ENCODE results near the gene PTPN22.
A peak's percentile ranks its signal among the peaks of the same experiment; 100 is the strongest.

Gene PTPN22

DNA sequence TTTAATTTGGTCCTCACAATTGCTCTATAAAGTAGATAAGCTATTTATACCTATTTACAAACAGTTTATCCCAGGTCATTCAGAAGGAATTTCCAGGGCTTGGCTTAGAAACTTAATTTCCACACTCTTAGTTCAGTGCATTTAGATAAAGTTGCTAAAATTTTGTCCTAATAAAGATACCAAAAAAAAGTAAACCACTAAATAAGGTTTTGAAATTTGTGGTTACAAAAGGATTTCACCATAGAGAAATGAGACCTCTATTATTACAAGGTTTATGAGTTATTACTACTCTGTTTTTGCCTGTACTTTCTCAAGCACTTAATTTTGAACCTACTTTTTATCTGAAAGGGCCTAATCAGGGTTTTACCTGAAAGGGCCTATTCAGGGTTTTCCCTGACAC is 22.4 kb downstream of the PTPN22 start:
- no peak for DNase-seq

DNA sequence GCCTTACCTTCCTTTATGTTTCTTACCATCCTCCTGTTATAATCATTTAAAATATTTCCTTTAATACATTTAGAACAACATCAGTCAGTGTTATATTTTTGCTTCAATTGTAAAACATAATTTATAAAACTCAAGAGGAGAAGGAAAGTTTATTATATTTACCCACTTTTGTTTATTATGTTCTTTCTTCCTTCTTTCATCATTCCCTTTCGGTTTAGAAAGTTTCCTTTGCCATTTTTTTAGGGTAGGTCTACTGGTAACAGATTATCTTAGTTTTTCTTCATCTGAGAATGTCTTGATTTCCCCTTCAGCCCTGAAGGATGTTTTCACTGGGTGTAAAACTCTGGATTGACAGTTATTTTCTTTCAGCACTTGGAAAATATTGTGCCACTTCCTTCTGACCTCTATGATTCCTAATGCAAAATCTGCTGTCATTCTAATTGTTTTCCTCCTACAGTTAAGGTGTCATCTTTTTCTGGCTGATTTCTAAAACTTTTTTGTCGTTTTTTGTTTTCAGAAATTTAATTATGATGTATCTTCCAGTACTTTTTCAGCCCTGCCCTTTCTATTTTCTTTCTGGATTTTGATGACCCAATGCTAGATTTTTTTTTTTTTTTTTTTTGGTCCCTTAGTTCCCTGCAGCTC is 25.0 kb downstream of the PTPN22 start:
- DNase-seq, result no peak

GRCh38 chr1:113836534-113836933 is 35.0 kb downstream of the PTPN22 start:
- DNase-seq, result no peak

DNA sequence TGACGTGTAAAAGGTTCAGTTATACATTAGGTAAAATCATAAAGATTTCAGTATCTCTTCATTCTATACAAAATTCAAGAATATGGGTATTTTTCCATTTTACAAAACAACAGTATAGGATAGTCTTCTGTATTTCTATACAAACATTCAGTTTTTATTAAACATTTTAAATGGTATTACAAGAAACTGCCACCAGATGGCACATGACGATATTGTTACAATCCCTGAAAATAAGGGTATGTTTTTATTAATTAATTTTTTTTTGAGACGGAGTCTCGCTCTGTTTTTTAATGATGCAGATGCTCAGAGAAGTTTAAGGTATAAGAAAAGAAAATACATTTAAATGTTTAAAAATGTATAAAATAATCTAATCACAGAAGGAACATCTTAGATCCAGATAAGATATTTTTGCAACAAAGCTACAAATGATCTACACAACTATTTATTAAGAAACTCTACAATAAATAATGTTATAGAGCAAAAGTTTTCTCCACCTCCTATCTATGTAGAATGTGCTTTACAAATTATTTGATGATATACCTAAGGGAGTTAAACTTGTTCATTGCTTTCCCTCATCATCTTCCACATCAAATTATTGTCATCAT is 35.7 kb downstream of the PTPN22 start:
- DNase-seq, result no peak

- DNase-seq, result no peak
These were observed 36.8 kb downstream of the PTPN22 start for GRCh38 chr1:113834716-113835115.

- no peak for DNase-seq
These were observed 41.5 kb downstream of the PTPN22 start for GRCh38 chr1:113830039-113830438.

DNA sequence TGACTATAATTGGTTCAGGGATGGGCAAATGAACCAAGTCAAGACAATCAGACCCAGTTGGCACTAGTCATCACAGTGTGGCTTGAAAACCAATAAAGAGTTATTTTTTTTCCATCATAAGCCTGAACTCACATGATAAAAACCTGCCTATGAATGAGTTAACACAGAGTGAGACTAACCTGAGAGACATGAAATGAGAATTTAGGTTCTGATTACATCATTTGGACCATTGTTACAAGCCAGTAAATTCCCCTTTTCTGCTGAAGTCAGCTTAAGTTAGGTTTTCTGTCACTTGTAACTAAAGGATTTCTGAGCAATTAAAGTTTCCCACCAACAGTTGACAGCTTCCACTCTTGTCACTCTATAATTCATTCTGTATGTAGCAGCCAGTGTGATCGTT is 49.6 kb downstream of the PTPN22 start:
- no peak for DNase-seq

DNA sequence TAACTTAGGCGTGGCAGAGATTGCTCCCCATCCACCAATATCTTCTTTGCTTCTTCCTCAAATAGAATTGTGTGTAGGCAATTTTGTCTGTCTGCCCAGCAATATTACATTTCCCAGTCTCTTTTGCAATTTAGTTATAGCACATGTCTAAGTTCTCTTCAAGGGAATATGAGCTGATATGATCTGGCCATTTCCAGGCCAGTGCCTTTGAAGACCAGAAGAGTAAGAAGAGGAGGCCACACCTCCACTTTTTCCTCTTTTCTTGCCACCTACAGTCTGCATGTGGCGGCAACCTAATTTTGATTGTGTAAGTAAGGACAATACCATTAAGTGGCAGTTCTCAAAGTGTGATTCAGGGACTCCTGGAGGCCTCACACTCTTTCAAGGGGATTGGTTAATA is 52.9 kb downstream of the PTPN22 start:
- no peak for DNase-seq

DNA sequence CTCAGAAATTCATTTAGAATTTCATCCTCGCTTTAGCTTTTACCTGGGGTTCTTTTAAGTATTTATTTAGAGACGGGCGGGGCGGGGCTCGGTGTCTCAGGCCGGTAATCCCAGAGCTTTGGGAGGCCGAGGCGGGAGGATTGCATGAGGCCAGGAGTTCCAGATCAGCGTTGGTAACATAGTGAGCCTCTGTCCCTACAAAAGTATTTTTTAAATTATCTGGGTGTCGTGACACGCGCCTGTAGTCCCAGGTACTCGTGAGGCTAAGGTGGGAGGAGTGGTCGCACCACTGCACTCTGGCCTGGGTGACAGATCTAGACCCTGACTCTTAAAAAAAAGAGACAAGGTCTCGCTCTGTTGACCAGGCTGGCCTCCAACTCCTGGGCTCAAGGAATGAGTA is 58.3 kb downstream of the PTPN22 start:
- DNase-seq, result no peak

DNA sequence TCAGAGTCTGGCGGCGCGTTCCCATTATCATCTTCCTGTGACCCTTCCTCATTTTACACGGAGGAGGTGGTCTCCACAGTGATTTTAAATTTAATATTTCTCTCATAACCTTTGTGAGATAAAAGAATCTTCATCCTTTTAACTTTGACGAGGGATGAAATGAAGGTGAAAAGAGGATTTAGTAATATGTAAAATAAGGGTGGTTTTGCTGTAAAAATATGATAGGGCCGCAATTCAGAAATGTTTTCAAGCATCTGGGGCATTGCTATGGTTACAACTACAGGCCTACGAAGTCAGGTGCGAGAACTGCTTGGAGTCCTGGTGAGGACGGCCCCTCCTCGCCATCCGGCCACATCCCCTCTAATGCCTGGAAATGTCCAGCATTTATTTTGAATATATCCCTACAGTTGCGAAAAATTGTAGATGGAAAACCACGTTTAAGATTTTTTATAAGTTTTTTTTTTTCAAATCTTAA is 58.8 kb downstream of the PTPN22 start:
- peak in 1 of 2 experiments; percentile 24 for DNase-seq

DNA sequence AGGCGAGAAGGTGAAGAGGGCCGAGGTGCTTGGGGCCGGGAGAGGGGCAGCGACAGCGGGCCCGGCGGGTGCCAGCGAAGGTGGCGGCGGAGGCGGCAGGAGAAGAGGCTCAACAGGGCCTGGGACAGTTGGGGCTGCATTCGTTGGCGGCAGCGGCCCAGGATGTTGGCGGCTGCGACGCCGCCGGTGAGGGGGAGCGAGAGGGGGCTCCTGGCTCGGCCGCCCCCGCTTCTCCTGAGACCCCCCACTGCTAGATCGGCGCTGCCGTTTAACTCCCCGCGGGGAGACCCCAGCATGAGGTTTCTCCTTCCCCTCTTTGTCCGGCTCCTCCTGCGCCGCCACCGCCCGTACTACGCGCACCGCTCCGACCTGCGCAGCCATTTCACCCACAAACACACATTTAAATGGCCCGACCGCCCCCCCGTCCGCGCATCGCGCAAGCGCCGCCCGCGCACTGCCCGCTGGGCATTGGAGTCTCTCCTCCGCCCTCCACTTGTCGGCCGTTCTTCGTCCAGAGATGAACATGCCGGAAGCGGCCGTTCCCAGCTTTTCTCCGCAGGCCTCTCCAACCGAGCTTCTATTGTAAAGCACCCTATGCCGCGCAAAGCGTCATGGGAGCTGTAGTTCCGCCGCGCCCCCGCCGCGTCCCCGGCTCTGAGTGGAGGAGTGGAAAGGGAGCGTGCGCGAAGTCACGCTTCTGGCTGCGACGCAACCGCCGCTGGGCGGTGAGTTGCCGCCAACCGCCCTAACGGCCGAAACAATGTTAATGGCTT is 59.4 kb downstream of the PTPN22 start, which contains the start of gene RSBN1:
RSBN1 (minus strand) TSS at position 589 of the 773 bp plus-strand sequence; CDS start at position 525, 64 bp downstream.
- peak; percentile 98 for DNase-seq

DNA sequence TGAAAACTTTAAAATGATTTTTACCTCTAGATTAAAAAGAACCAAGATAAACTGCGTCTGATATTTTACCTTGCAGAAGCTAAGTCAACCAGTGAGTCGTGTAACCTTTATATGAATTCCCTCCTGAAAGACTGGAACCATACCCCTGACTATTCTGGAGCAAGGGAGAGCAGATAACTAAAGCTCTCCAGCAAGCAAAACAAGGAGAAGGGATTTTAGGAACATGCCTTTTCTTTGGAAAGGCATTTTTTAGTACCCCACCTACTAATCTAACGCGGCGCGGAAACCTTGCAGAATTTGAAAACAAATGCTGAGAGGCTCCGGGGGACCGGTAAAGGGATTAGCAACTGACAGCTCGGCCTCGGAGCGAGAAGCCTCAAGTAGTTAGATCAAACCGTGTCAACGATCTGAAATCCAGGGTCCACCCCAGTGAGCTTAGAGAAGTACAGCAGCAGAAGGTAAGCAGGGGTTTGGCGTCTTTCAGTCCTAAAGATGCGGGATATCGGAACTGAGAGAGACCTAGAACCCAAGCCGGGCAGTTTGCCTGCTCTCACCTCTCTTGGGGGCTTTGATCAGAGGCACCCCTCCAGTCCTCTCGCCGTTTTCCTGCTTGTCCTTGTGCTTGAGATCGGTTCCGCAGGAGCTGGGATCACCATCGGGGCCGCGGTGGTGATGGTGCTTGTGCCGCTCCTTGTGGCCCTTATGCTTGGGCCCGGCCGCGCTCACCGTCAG is 60.2 kb downstream of the PTPN22 start:
- DNase-seq, result peak; percentile 45 to 52

DNA sequence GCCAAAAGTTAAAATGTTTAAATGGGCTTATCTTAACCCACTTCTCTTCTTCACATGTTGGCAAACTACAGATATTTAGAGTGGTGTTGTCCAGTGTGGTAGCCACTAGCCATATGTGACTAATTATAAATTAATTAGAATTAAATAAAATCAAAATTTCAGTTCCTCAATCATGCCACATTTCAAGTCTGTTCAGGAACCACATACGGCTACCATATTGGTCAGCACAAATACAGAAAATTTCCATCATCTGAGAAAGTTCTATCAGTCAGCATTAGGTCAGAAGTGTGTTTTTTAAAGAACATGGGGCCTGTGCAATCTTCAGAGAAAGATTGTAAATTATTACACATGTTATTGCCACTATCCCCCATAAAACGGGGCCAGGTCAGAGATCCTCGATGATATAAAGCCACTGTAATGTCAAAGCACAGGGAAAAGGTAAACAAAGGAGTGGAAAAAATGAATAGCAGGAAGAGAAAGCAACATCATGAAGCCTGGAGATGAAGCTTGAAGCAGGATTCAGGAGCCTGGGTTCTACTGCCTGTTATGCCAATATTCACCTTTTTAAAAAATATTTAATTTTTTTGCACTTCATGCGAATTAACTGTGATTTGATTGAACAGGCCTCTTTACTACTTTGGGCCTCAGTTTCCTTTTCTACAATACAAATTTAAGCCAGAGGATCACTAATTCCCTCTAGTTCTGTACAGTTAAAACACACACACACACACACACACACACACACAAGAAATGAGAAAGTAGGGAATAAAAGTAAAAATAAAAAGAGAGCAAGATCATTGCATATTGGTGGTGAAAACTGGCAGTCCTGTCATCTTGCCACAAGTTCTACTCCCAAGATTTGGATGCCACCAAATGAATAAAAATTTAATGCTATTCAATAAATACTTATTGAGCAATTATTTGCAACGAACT is 61.6 kb downstream of the PTPN22 start:
- no peak for DNase-seq

- no peak for DNase-seq
These were observed 62.9 kb downstream of the PTPN22 start for GRCh38 chr1:113808450-113809195.

DNA sequence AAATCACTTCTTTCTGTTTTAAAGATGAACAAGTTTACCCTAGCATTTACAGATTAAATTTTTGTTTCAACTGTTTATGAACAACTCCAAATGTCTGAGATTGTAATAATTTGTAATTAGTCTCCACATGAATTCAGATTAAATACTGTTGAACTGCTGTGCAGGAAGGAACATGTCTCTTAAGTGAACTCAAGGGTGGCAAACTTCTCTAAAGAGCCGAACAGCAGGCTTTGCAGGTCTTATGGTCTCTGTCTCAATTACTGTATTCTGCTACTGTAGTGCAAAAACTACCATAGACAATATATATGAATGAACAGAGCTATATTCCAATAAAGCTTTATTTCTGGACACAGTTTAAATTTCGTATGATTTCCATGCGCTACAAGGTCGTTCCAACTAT is 65.9 kb downstream of the PTPN22 start:
- DNase-seq, result no peak

DNA sequence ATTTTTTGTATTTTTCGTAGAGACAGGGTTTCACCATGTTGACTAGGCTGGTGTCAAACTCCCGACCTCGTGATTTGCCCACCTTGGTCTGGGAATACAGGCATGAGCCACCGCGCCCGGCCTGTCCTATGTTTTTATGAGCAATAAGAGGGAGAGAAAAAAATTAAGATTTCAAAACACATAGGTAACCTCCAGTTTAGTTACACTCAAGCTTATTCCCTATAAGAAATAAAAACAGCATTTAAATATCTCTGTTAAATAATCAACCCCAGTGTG is 66.3 kb downstream of the PTPN22 start:
- no peak for DNase-seq

DNA sequence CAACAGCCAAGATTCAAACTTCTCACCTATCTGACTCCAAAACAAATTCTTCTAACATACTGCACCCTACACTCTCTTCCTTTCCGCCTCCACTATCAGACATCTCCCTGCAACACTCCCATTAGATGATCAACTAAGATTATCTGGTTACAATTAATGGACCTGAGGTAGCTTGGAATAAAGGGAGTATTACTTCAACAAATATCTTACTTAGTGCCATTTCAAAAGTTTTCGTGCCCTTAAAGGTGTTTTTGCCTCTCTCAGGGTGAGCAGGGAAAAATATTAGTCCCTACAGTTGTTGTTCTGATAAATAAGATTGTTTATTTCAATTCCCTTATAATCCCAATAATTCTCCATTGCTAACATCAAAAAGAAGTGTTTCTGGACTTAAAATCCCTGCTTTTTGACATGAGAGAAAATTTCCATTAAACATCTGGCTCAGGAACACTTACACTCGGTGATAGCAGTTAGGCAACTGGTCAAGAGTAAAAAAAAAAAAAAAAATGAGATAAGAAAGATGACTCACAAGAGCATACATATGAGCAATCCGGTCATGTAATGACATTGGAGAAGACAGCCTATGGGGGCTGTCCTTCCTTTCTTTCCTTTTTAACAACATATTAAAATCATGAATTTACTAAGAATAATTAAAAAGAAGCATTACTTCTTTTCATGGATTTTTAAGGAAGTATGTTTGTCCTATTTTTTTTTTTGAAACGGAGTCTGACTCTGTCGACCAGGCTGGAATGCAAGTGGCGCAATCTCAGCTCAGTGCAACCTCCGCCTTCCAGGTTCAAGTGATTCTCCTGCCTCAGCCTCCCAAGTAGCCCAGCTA is 66.9 kb downstream of the PTPN22 start:
- no peak for DNase-seq

- no peak for DNase-seq
These were observed 69.0 kb downstream of the PTPN22 start for GRCh38 chr1:113802367-113803007.

DNA sequence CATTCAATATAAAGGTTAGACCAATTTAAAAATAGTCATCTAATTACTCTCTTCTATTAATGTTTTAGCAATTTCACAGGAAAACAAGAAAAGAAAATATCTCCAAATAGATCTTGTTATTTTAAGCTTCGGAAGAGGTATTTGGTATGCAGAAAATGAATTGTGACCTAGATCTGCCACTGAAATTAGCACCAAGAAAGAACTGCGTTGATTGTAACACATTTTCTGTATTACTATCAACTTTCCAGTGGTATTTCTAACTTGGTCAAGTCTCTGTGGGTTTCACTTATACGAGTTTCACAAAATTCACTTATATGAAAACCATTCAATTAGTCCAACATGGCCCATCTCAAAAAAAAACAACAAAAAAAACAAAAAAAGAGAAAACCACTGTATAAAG is 71.0 kb downstream of the PTPN22 start:
- no peak for DNase-seq

DNA sequence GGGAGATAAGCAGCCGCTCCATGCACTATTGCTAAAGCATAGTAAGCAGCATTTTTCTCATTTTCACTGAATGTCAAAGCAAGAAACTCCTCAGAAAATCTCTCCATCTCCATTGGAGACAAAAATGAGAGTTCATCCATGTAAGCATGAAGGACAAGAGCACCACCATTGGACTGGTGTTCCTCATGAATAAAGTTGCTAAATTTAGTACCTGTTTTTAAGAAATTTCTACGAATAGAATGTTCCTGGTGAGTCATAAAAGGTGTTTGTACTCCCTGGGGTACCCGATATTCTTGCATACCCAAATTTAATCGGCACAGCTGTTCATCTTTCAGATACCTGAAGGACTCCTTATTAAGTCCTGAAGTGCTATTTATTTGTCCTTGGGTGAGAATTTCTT is 74.0 kb downstream of the PTPN22 start:
- DNase-seq, result no peak
